Measurements from ENCODE around the gene ADGRL1.
"Not testable (repeated sequence)": the region's sequence is repeated elsewhere in the genome, so short reads cannot be mapped to it uniquely, and the experiment has no call there.

The ADGRL1 gene

GRCh38 chr19:14205452-14206287 lies at the start of gene ADGRL1:
ADGRL1 (minus strand) TSS chr19:14206169; CDS start chr19:14183602, 22,567 bp downstream.
- peak; percentile 44 for DNase-seq

DNA sequence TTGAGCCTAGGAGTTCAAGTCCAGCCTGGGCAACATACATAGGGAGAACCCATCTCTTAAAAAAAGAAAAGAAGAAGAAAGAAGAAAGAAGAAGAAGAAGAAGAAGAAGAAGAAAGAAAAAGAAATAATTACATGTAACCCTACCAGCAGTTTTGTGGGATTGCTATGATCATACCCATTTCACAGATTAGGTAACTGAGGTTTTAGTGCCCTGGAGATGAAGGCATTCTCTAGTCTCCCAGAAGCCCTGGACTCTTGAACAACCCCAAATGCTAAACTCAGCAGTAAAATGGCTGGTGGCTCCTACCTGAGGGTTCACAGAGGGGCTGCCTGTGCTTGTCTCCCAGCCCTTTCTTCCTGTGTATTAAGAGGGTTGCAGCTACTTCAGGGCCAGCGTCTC lies 49.3 kb upstream of the ADGRL1 start:
- not testable (repeated sequence) for DNase-seq

- DNase-seq, result not testable (repeated sequence)
Measured at GRCh38 chr19:14253822-14254599, 48.0 kb upstream of the ADGRL1 start.

DNA sequence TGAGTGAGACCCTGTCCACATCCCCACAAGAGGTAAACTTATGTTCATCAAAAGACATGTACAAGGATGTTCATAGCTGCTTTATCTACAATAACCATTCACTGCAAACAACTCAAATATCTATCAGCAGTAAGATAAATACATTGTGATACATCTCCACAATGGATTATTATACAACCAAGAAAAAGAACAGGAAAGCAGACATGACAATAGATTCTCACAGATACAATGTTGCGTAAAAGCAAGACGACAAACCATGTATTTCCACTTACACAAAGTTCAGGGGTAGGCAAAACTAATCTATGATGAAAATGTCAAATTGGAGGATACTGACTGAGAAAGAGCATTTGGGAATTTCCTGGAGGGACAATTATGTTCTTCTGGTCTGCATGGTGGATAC lies 46.2 kb upstream of the ADGRL1 start:
- DNase-seq, result not testable (repeated sequence)

DNA sequence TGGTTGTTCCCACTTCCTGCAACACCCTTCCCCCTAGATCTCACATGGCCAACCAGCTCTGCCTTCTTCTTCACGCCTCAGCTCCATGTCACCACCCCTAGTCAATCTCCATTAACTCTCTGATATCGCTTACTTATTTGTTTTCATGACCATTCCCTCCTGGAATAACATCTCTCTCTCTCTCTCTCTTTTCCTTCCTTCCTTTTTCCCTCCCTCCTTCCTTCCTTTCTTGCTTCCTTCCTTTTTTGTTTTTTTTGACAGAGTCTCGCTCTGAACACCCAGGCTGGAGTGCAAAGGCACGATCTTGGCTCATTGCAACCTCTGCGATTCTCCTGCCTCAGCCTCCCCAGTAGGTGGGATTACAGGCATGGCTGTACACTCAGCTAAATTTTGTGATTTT lies 44.9 kb upstream of the ADGRL1 start:
- DNase-seq, result no peak

GRCh38 chr19:14250315-14250714 lies 44.3 kb upstream of the ADGRL1 start:
- DNase-seq, result not testable (repeated sequence)

DNA sequence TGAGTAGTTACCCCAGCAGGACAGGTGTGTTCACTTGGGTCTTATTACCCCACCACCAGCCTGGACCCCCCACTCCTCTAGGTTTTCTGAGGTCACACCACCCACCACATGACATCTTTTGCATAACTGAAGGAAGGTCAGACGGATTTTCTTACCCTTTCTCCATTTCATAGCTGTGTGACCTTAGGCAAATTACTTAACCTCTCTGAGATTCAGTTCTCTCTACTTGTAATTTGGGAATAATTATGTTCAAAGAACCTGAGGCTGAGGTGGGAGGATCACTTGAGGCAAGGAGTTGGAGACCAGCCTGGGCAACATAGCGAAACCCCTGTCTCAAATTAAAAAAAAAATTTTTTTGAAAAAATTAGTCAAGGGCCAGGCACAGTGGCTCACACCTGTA lies 43.9 kb upstream of the ADGRL1 start:
- not testable (repeated sequence) for DNase-seq

DNA sequence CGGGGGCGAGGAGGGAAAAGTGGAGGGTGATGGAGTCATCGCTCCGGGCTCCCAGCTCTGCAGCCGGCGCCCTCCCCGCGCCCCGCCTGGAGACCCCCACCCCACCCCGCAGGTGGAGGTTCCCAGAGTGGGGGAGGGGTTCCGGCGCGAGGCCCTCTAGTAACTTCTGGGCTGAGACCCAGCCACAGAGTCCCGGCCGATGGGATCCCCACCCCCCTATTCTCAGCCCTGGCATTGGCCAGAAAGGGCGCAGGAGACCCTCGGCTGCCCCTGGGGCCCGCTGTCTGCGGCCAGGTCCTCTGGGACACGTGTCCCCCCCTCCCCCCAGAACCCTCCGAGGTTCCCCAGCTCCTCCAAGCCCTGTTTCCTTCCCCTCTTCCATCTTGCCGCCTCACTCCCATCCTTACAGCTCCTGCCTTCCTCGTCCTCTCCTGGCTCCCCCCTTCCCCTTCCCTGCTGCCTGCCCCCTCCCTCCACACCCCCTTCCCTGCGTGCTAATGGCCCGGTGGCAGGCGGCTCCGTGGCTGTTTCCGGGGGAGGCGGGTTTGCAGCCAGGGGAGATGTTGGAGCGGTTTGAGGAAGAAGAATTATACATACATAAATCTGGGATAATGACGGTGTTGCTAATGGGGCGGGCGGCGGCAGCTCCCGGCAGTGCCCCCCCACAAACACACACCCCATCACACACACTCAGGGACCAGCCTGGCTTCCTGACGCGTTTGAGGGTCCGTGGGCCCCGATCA lies 43.2 kb upstream of the ADGRL1 start:
- peak; percentile 10 for DNase-seq

DNA sequence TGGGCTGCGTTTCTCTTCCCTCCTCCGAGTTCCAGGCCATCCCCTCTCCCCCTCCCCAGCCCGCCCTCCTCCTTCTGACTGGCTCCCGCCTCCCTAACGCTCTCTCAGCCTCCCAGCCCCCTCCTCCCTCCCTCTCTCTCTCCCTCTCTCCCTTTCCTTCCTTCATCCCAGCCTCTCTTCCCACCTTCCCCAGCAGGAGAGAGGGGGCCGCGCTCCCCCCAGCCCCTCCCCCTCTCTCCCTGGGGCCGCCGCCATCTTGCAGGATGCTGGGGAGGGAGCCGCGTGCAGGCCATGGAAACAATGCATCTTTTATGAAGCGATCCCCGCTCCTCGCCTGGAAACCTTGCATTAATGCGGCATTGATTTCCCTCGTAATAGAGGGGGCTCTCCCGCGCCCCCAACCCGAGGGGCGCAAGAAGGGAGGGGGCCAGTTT lies 42.6 kb upstream of the ADGRL1 start:
- peak; percentile 24 for DNase-seq

DNA sequence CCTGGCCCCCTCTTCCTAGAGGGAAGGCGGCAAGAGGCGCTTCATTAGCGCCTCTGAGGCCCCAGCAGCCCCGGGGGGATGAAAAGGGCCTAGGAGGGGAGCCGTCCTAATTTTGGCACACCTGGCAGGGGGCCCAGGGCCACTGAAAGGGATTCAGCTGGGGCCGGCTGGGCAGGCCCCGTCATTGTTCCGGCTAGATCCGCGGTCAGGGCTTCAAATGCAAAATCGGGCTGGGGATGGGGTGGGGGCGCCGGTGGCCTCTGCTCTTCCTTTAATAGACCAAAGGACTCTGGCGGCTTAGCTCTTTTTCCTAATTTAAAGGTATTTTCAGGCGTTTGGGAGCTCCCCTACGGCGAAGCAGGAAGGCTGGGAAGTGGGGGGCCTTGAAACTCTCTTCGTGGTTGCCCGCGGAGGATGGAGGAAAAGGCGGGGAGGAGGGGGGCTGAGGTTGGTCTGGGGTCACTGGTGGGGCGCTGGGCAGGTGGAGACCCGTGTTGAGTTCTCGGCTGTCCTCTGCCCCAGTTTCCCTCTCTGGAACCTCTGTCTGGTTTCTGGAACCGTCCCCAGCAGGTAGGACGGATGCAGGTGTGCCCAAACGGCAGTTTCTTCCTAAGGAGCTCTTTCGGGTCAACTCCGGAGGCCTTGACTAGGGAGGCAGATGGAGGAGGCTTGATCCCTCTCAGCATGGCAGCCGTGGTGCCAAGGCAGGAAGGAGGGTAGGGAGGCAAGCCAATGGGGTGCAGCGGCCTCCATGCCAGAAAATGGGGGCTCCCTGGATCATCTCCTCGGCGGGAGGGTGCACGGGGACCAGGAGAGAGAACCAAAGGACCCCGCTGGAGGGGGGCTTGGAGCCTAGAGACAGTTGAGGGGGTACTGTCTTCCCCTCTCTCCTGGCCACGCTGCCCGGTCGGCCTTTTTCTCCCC lies 41.8 kb upstream of the ADGRL1 start:
- DNase-seq, result not testable (repeated sequence)

DNA sequence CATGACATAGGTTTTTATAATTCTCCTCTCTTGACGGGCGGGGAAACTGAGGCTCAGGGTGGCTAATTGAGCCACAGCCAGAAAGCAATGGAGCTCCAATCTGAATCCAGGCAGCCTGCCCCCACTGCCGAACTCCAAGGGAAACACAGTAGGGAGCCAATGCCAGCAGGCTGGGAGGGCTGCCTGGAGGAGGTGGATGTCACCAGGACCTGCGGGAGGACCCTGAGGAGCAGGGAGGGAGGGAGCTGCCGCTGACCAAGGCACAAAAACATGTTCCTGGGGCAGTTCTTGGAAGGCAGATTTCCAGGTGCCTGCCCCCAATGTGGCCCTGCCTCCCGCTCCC lies 41.2 kb upstream of the ADGRL1 start:
- DNase-seq, result not testable (repeated sequence)

- not testable (repeated sequence) for DNase-seq
Measured at GRCh38 chr19:14244393-14244792, 38.4 kb upstream of the ADGRL1 start.

- not testable (repeated sequence) for DNase-seq
Measured at GRCh38 chr19:14243718-14244117, 37.7 kb upstream of the ADGRL1 start.

- no peak for DNase-seq
Measured at GRCh38 chr19:14237014-14237941, 31.3 kb upstream of the ADGRL1 start.

- not testable (repeated sequence) for DNase-seq
Measured at GRCh38 chr19:14232945-14233344, 27.0 kb upstream of the ADGRL1 start.

GRCh38 chr19:14228446-14229071 lies 22.6 kb upstream of the ADGRL1 start:
- DNase-seq, result not testable (repeated sequence)

DNA sequence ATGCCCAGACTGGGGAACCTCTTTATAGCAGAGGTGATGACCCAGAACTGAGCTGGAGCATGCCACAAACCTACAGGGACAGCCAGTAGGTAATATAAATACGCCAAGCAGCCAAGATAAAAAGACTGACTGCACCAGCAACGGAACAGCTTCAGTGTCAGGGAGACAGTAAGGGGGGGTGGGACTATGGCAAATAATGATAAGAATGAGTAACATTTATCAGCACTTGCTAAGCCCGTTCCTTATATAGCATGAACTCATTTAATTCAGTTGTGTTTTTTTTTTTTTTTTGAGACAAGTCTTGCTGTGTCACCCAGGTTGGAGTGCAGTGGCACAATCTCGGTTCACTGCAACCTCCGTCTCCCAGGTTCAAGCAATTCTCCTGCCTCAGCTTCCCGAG lies 20.5 kb upstream of the ADGRL1 start:
- DNase-seq, result not testable (repeated sequence)

DNA sequence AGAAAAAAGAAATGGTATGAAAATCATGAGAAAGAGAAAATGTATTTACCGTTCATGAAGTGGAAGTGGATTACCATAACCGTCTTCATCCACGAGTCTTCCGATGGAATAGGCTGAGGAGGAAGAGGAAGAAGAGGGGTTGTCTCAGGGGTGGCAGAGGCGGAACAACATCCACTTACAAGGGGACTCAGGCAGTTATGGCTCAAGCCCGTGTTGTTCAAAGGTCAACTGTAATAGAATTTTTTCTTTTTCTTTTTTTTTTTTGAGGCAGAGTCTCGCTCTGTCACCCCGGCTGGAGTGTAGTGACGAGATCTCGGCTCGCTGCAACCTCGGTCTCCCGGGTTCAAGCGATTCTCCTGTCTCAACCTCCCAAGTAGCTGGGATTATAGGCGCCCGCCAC lies 16.9 kb upstream of the ADGRL1 start:
- DNase-seq, result no peak

- peak; percentile 82 for DNase-seq
Measured at GRCh38 chr19:14221345-14221744, 15.4 kb upstream of the ADGRL1 start.

GRCh38 chr19:14218620-14219330 lies 12.8 kb upstream of the ADGRL1 start:
- no peak for DNase-seq

Measured in CD4-positive, alpha-beta T cell treated with Interleukin-17A for 1 hour (primary cell).